GM23248 (cell line): ENCODE results near the gene SH3D19.

ENCODE experiments used
- EZH2 ChIP-seq: fragments of 200-600 bp; sonication (generic); IDR thresholded peaks from 2 replicates; pipeline ENCODE4 v1.6.1; 2018; ENCODE audit warnings: antibody characterized with exemption, mild to moderate bottlenecking; ENCODE audit not compliant: insufficient read depth, poor library complexity, severe bottlenecking
- EZH2phosphoT487 ChIP-seq: fragments of 200-600 bp; sonication (generic); IDR thresholded peaks from 2 replicates; pipeline ENCODE4 v1.6.1; 2018; ENCODE audit warnings: antibody characterized with exemption, moderate library complexity, mild to moderate bottlenecking, low read depth; ENCODE audit not compliant: insufficient read depth

DNA sequence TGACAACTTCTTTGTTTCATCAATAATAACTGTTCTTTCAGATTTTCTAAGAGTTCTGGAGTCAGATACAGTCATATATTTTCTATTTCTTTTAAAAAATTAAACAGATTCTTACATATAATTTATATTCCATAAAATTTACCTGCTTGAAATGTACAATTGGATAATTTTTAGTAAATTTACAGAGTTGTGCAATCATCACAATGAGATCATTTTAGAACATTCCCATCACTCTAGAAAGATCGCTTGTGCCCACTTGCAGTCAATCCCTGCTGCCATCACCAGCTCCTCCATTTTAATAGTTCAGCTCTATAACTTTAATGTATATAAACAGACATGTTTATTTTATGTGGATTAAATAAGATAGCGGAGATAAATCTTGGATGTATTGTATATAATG lies 78.0 kb downstream of the SH3D19 start:
- TF ChIP-seq EZH2, result no peak
- no peak for TF ChIP-seq EZH2phosphoT487
